ENCODE results near the gene ARHGAP25.
A peak's percentile ranks its signal among the peaks of the same experiment; 100 is the strongest.

Gene ARHGAP25

DNA sequence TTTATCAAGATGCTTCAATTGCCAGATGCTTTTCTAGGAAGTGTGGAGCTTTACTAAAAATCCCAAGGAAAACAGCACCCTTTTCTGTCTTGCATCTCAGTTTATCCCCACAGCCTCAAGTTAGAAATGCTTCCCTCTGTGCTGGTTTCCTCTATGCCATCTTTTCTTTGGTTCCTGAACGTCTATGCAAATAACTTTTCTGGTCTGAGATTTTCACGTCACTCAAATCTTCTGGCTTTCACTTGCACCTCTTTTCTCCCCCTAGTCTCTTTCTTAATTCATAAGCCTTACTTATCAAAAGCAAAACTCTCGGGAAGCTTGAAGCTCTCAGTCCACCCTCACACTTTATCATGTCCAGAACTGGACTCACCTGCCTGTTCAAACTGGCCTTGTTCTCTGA, 33.9 kb downstream of the ARHGAP25 start:
- no peak for DNase-seq

DNA sequence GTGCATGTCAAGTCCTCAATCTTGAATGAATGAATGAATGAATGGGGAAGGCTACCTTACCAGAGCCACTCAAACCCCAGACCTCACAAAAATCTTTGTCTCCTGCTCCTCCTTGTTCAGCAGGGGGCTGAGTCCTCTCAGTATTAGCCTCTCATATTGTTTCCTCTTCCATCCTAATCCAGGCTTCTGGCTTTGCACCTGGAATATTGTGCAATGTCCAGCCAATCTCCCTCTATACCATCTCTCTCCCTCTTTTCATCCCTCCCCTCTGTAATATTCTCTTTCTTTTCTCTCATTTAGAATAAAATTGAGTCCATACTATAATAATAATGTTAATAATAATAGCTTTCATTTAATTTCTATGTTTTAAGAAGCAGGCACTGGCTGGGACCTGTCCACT, 34.3 kb downstream of the ARHGAP25 start:
- DNase-seq, result no peak

DNA sequence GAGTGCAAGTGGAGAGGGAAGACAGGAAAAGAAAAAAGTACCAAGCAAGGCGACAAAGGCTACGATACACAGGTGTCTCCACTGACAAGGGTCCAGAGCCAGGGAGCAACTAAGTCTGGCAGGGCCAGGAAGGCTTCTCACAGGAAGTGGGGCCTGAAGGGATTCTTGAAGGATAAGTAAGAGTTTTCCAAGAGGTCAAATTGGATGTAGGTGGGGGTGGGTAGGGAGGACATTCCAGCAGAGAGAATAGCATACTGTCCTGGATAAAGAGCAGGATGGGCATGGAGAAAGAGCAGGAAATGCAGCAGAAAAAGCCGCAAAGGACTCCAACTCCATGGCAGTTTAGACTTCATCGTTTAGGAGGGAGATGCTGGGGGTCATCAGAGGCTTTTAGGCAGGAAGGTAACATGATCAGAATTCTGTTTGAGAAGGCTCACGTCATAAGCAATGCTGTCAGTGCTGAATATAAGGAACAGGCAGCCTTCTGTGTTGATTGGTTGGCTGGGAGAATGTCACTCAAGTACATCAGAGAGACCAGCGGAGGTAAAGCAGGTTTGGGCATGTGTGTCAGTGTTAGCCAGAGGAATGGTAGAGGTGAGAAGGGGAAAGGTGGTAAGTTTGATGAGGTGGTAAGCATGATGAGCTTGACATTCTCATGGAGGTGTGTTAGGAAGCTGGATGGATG, 35.1 kb downstream of the ARHGAP25 start:
- peak; percentile 45 for DNase-seq

DNA sequence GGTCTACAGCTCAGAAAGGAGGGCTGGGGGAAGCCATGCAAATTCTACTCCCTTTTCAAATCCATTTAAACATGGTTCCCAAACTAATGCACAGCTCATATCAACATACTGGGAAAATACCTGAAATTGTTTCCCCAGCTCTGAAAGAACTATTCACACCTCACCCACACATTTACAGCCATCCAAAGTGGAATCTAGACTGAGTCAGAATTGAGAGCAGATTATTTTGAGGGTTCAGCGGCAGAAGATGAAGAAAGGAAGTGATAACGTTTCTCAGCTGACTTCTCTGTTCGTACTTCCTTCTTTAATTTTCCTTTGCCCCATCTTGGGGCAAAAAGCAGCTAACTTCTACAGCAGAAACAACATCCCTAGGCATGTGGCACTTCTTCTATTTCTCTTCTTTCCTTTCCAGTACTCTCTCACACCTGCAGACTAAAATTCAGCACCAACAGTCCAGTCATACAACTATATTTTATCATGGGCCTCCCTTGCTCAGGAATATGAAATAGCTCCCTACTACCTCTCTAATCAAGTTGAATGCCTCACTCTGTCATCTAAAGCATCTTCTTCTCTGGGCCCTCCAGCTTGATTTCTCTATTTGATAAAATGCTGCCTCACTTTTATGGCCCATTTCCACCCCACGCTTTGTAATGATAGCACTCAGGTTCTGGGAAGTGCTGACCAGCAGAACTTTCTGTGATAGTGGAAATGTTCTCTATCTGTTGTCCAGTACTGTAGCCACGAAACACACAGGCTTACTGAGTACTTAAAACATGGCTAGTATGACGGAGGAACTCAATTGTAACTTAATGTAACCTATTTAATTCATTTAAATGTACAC, 35.9 kb downstream of the ARHGAP25 start:
- peak; percentile 47 for DNase-seq

DNA sequence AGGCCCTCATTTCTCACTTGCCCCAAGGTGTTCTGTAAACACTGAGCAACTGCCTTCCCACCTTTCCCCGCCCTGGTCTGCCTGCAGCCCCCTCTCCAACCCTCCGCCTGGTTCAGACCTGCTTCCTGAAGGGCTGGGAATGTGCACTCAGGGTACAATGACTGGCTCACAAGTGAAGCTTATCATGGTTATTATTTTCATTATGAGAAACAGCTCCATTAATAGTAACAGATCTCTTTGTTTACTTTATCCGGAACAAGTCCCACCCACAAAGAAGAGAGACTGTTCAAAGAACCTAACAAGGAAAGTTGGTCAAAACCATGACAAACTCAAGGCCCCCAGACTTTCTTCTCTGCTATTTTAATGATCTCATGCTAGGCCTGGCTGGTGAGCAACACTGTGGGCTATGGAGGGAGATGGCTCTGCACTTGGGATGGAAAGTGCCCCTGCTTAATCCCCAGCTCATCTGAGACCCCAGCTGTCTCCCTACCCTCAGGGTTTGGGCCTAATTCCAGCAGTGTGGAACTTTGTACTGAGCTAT, 36.7 kb downstream of the ARHGAP25 start:
- DNase-seq, result peak; percentile 25

DNA sequence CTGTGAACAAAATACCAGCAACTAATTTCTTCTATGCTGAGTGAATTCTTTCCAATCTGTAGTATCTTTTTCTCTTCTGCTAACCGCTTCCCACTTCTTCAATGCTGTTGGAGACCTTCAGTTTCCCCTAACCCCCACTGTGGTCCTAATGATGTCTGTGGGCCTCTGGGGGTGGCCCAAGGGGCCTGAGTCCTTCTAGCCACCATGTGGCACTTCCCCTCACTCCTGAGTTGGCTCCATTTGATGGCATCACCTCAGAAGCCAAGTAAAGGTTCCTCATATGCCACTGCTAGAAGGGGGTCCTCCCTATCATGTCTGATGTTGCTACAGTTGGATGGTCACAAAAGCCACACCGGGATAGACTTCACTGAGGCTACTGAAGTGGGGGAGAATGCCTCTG, 37.5 kb downstream of the ARHGAP25 start:
- DNase-seq, result no peak

DNA sequence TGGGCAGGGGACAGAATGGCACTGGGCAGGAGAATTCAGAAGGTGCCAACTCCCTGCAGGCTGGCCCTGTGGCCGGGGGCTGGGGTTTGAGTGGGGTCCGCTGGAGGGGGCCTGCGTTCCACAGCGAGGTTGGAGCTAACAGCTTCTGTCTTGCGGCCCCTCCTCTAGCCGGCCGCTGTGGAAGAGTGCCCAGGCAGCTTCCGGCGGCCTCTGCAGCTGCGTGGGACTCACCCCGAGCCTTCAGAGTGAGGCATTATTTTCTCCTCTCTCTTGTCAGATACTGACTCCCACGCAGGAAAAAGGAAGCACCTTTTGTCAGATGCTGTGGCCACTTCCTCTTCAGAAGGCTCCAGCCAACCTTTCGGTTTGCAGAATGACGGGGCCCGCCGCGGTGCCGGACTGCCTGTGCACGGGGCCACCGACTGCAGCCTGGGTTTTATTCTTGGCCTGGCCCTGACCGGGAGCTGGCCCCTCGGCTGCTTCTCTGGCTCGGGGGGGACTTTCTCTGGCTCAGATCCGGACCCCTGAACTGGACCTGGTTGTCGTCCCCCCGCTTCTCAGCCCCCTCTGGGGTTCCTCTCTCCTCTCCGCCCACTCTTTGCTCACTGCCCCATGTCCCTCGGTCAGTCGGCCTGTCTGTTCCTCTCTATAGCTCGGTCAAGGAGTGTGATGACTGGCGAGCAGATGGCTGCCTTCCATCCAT, 40.1 kb downstream of the ARHGAP25 start:
- peak; percentile 70 for DNase-seq

DNA sequence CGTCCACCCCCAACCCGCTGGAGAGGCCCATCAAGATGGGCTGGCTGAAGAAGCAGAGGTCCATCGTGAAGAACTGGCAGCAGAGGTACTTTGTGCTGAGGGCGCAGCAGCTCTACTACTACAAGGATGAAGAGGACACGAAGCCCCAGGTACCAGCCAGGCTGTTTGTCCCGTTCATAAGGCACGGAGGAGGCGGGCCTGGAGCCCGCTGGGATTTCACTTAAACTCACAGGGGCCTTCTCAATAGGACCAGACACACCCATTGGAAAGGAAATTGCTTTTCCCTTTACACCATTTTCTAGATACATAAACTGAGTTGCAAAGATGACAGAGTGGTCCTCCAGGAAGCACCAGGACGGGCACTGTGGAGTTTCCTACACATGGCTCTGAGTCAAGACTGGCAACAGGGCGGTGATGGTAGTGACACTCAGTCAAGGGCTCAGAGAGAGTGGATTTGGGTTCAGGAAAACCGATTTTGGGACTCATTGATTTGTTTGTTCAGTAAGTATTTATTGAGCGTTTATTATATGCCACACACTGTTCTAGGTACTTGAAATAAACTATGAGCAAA, 40.7 kb downstream of the ARHGAP25 start:
- DNase-seq, result no peak

DNA sequence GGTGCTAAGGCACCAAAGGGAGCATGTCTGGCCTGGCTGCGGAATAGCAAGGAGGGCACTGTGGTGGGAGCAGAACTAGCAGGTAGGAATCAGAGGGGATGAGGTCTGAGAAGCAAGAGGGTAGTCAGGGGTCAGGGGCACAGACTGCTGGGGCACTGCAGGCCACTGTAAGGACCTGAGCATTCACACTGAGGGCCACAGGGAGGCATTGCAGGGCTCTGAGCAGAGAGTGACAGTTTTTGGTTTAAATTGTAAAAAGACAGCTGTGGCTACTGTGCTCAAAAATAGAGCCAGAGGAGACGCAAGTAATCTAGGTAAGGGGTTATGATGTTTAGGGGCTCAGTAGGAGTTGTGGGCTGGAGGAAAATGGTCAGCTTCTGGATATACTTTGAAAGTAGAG, 41.5 kb downstream of the ARHGAP25 start:
- DNase-seq, result no peak

DNA sequence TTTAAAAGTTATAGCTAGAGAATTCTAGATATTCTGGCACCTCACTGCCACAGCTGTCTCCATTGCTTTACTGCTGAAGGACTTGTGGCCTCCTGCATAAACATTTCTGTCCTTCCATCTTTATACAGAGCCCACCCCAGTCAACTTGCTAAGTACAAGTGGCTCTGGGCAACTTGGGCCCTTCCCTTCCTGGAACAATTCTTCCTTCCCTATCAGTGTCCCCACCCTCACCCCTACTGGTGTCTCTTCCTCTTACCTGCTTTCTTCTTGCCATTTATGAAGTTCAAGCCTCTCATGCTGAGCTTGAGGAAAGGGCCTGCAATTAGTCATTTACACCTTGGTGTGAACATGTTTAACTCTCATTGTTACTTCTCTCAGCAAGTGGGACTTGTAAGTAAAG, 45.0 kb downstream of the ARHGAP25 start:
- DNase-seq, result no peak

DNA sequence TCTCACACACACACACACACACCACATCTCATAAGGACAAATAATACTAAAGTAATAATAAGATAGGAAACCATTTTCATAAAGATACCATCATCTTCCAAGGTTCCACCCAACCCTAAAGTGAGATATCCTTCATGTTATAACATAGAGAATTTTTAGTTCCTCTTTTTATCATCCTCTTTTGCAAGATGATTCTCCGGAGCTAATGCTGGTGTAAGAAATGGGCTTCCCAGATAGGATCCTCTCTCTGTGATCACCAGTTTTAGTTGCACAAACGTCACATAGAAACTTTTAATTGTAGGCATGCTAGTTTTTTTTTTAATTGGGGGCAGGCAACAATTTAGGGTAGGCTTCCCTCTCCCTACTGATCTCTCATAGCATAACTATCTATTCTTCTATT, 49.6 kb downstream of the ARHGAP25 start:
- DNase-seq, result no peak

DNA sequence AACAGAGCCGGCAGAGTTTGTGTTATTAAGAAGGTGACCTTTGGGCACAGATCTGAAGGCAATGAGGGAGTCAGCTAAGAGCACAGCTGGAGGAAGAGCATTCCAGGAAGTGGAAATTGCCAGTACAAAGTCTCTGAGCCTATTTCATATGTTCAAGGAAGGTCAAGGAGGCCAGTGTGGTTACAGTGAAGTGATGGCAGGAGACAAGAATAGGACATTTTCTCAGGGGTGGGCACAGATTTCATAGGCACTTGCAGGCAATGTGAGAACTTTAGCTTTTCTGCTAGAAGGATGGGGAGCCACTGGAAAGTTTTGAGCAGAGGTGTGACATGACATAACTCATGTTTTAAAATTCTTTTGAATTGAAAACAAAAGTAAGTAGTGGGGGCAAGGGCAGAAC, 50.3 kb downstream of the ARHGAP25 start:
- DNase-seq, result no peak

DNA sequence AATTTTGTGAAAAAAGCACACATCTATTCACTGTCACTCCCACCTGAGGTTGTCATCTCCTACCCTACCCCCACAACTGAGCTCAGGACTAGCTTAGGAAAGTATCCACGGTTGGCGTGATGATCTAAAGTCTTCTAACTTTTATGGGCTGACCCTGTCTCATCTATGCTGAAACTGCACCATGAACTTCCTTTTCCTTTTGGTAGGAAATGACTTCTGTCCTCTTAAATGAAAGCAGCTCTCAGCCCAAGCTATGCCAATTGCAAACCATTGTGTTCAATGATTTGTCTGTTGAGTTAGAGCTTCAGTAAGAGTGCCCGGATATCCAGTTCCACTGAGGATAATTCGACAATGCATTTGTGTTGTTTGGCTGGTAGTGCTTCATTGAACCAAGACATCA, 52.7 kb downstream of the ARHGAP25 start:
- no peak for DNase-seq

DNA sequence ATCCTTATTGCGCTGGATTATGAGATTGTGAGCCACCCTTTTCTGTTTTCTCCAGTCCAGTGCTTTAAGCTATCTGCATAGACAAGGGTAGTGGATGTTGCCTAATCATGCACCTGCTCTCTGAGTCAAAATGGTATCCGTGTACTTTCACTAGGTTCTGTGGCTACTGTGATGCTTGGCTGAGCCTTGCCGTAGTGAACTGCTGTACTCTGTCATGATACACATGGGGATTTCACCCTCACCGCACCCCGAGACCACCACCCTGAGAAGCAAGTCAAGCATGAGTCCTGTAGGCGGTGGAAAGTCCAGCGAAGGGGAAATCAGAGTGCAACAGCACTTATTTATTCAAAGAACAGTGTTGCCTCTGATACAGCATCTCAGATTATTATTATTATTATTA, 55.0 kb downstream of the ARHGAP25 start:
- DNase-seq, result peak; percentile 22

DNA sequence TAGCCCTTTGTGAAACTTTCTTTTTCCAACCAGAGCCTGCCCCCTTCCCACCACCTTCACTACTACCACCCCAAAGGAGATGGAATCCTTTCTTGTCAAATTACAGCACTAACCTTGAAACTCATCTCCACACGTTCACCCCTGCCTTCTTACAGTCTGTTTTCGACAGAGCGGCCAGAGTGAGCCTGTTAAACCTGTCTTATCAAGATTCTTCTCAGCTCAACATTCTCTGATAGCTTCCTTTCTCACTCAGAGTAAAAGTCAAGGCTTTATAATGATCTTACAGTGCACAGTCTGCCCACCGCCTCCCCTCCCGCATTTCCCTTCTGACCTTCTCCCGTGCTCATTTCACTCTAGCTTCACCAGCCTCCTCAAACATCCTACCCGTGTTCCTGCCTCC, 56.0 kb downstream of the ARHGAP25 start:
- DNase-seq, result no peak

DNA sequence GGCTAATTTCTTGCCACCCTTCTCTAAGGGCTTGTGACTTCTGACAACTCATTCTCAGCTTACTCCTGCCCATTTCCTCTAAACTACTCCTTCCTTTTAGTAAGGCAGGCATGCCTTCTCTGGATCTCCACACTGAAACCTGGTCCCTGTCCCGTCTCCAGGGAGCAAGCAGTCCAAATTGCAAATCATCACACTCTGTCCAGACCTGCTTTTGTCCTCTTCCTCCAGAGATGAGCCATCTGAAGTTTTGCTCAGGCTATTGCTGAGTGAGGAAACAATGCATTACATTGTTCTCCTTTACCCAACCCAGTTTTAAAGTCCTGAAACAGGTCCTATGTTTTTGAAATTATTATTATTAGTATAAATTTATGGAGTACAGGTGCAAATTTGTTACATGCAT, 57.3 kb downstream of the ARHGAP25 start:
- no peak for DNase-seq

DNA sequence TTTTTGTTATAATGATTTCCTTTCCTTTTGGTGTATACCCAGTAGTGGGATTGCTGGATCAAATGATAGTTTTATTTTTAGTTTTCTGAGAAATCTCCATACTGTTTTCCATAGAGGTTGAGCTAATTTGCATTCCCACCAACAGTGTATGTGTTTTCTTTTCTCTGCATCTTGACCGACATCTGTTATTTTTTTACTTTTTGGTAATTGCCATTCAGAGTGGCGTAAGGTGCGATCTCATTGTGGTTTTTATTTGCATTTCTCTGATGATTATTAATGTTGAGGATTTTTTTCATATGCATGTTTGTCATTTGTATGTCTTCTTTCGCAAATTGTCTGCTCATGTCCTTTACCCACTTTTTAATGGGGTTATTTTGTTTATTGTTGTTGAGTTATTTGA, 58.1 kb downstream of the ARHGAP25 start:
- no peak for DNase-seq

DNA sequence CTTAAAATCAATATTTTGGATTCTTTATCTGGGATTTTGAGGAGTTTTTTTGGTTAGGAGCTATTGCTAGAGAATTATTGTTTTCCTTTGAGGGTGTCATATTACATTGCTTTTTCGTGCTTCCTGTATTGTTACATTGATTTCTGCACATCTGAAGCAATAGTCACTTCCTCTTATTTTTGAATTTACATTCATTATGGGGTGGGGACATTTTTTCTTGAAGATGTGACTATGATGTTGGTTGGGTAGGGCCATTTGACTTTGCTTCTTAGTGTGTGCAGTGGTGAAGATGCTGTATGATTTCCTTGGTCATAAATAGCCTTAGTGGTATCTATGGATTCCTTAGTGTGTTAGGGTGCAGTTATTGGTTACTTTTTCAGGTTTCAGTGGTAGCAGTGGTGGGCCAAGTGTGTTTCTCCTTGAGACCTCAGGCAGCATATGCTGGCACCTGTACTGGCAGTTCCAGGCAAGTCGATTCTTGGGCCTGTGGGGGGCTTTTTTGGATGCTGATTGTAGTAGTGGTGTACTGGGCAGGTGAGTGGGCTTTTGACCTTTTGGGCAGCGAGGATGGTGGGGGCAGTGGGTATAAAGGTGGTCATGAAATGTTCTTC, 61.8 kb downstream of the ARHGAP25 start:
- peak; percentile 39 for DNase-seq

DNA sequence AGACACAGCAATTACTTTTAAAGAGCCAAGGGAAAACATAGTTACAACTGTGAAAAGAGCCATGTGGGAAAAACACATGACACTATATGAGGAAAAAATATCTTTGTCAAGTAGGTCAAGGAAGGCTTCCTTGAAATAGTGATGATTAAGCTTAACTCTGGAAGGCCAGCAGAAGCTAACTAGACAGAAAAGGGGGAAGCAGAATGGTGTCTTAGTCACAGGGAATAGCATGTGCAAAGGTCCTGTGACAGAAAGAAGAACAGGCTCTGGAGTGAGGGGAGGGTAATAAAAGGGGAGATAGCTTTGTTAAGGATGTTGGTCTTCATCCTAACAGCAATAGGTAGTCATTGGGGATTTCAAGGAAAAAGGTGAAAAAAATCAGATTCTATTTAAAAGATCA, 64.0 kb downstream of the ARHGAP25 start:
- DNase-seq, result no peak

DNA sequence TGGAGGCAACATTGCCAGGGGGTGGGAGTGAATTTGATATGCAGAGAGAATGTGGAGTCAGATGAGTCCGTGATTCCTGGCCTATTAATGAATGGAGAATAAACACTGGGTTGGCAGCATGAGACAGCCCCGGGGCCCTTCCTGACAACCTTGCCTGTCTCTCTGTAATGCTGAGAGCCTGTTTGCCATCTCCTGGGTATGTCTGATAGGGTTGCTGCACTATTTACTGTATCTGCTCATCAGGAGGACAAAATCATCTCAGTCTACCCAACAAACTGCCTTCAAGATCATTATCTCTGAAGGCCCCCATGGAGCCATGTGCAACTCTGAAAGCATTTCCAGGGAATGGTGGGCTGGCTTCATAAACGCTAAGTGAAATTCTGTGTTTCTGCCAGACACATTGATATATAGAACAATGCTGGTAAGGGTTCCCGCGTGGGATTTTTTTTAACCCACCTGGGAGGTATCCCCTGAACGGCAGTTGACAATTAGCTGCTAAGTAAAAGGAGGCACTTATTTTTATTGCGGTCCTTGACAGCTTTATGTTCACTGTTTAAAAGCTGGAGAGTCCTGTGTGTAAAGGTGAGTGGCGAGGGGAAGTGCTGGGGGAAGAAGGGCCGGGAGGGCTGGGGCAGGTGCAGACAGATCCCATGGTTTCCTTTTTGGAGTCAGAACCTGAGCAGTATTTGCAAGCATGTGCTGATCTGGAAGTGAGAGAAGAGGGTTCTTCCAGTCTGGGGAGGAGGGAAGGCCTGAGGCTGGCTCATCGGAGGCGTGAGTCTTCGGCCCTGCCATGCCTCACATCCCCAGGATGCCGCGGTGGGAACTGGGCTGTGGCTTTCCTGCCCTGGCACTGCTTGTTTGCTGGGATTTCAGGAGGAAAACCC, 64.8 kb downstream of the ARHGAP25 start:
- DNase-seq, result no peak

DNA sequence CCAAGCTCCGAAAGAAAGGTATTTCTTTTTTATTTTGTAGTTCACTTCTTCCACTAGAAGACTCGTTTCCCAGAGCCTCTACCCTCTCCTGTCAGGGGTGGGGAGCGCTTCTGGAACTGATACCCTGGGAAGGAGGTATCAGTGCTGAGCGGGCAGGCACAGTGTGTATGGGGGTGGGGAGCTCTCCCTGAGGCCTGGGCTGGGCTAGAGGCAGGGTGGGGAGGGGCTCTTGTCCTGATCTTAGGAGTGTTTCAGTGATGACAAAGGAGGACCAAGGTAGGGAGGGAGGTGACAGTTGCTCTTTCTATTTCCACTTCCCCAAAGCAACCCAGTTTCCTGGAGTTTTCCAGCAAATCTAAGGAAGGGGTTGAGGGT, 65.4 kb downstream of the ARHGAP25 start:
- no peak for DNase-seq

DNA sequence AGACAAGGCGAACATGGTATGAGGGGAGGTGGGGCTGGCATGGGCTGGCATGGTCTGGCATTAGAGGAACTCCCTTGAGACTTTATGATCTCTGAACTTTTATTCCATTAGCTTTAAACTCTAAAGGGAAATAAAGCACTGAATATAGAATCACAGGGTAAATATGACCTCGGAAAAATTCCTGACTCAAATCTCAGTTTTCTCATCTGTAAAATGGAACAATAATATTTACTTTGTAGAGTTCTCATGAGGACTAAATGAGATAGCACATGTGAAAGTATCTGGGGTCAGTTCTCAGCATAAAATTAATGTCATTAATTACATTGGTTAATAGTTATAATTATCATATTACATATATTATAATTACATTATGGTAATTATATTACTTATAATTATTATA, 65.9 kb downstream of the ARHGAP25 start:
- no peak for DNase-seq

All from CD4-positive, alpha-beta T cell treated with Interleukin-10 for 1 hour (primary cell).